RWPE2 (cell line): ENCODE results near the gene RNF34.

Source experiments
- ATAC-seq: fragments of 200-7000 bp; cut with Tn5 transposase; 3 replicates; pipeline ENCODE4 v1.9.1; 2021; ENCODE audit warnings: low read depth
- DNase-seq: peaks from one replicate; pipeline ENCODE4 v3.0.0-alpha.2; 2020; ENCODE audit warnings: low spot score
- H3K27ac ChIP-seq: fragments of 450-650 bp; 2 replicates; pipeline ENCODE4 v1.5.1; 2017; ENCODE audit warnings: mild to moderate bottlenecking; ENCODE audit not compliant: poor library complexity, severe bottlenecking
- H3K27me3 ChIP-seq: fragments of 250-450 bp; sonication (Bioruptor Pico); 2 replicates; pipeline ENCODE4 v1.5.1; 2021; ENCODE audit warnings: mild to moderate bottlenecking, moderate library complexity; ENCODE audit not compliant: insufficient read depth, poor library complexity, severe bottlenecking
- H3K36me3 ChIP-seq: fragments of 250-450 bp; sonication (Bioruptor Pico); 2 replicates; pipeline ENCODE4 v1.5.1; 2020; ENCODE audit warnings: low read depth, mild to moderate bottlenecking, moderate library complexity
- H3K4me1 ChIP-seq: fragments of 250-450 bp; sonication (Bioruptor Pico); 2 replicates; pipeline ENCODE4 v1.5.1; 2021; ENCODE audit warnings: mild to moderate bottlenecking, moderate library complexity; ENCODE audit not compliant: insufficient read depth, poor library complexity, severe bottlenecking
- H3K4me3 ChIP-seq: fragments of 250-450 bp; sonication (Bioruptor Pico); 2 replicates; pipeline ENCODE4 v1.5.1; 2021; ENCODE audit warnings: mild to moderate bottlenecking, moderate library complexity; ENCODE audit not compliant: severe bottlenecking
- H3K9me3 ChIP-seq: fragments of 250-450 bp; sonication (Bioruptor Pico); 2 replicates; pipeline ENCODE4 v1.5.1; 2021; ENCODE audit warnings: mild to moderate bottlenecking, moderate library complexity; ENCODE audit not compliant: severe bottlenecking
- TF ChIP-seq, protein P1 (sequence below): fragments of 450-650 bp; IDR thresholded peaks from one replicate; pipeline ENCODE4 v1.5.1; 2017; ENCODE audit warnings: mild to moderate bottlenecking, moderate library complexity; ENCODE audit not compliant: poor library complexity, severe bottlenecking

Gene RNF34

DNA sequence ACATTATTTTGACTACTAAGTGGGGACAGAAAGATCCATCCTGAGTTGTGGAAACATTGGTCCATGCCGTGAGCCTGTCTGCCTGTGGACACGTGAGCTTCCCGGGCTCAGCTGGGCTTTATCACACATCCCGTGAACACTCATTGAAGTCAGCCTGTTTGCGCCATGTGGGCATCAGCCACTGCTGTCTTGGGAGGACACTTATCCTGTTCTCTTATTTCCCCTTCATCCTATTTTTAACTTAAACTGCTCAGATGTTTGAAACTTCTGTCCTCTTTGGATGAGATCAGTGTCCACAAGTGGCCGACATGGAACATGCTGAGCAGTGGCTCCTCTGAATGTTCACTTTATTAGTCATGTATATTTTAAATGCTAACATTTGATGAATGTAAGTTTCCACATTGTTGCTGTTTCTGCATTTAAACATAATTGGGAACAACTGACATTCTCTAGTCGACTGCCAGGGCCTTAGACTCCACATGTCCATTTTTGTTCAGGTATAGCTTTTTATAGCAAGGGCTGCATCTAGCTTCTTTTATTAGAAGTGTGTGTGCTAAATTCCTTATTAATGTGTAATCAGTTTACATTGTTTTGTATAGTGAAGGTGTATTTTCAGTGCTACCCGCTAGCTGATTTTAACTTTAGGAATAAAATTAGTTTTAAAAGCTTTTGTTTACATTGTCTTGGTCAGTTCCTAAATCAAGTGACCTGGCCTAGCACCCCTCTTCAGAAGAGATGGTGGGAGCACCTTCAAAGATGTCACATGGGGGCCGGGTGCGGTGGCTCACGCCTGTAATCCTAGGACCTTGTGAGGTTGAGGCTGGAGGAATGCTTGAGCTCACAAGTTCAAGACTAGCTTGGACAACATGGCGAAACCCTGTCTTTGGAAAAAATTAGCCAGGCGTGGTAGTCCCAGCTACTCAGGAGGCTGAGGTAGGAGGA, 24.0 kb downstream of the RNF34 start:
- Histone ChIP-seq H3K4me1 (no peaks in the 10 kb centered on the region), H3K27me3 (no peaks in the 10 kb centered on the region), H3K27ac (no peak overlapping the region), H3K36me3 (peaks cover 92% of the 10 kb centered on the region), H3K4me3 (no peak overlapping the region), H3K9me3 (no peaks in the 10 kb centered on the region)
- no peak for ATAC-seq
- TF ChIP-seq, protein P1, sequence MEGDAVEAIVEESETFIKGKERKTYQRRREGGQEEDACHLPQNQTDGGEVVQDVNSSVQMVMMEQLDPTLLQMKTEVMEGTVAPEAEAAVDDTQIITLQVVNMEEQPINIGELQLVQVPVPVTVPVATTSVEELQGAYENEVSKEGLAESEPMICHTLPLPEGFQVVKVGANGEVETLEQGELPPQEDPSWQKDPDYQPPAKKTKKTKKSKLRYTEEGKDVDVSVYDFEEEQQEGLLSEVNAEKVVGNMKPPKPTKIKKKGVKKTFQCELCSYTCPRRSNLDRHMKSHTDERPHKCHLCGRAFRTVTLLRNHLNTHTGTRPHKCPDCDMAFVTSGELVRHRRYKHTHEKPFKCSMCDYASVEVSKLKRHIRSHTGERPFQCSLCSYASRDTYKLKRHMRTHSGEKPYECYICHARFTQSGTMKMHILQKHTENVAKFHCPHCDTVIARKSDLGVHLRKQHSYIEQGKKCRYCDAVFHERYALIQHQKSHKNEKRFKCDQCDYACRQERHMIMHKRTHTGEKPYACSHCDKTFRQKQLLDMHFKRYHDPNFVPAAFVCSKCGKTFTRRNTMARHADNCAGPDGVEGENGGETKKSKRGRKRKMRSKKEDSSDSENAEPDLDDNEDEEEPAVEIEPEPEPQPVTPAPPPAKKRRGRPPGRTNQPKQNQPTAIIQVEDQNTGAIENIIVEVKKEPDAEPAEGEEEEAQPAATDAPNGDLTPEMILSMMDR, result no peak
- no peak for DNase-seq

DNA sequence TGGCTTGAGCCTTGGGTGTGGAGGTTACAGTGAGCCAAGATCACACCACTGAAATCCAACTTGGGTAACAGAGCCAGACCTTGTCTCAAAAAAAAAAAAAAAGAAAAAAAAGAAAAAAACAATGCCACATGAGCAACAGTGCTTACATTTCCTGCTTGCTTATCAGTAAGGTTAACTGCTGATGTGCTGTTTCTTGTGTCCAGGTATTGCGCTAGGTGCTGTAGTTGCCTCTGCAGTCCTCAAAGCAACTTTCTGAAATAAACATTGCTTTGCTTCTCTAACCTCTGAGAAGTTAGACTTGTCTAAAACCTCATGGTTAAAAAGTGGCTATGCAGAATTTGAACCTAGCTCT, 24.7 kb downstream of the RNF34 start:
- TF ChIP-seq, protein P1, result no peak
- H3K27ac ChIP-seq, result no peak overlapping the region
- peaks cover 92% of the 10 kb centered on the region for H3K36me3 ChIP-seq
- no peaks in the 10 kb centered on the region for H3K9me3 ChIP-seq
- H3K4me3 ChIP-seq, result no peak overlapping the region
- DNase-seq (no peak), ATAC-seq (no peak)
- no peaks in the 10 kb centered on the region for H3K27me3 ChIP-seq
- H3K4me1 ChIP-seq, result no peaks in the 10 kb centered on the region

DNA sequence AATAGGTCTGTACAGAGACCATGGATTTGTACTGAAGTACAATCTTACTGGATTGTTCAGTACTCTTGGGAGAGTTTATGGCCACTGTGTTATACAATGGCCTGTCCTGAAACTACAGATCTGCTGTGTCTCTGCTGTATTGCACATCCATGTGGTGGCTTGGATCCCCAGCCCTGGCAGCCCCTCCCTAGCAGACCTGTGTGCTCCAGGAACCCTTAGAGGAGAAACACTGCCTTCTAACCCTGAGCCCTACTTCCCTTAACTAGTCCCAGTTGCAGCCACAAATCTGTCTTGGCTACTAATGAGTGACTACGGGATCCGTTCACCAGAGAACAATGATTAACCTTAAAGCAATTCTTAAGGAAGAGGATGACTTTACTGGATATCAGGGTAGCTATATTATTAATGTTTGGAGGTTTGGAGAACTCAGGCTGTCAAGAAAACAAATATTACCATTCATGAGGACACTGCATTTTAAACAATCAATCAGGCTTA, 27.7 kb downstream of the RNF34 start:
- H3K9me3 ChIP-seq, result no peaks in the 10 kb centered on the region
- H3K36me3 ChIP-seq, result peaks cover 86% of the 10 kb centered on the region
- DNase-seq (no peak), ATAC-seq (no peak)
- TF ChIP-seq, protein P1, result no peak
- H3K27me3 ChIP-seq, result no peaks in the 10 kb centered on the region
- no peak overlapping the region for H3K27ac ChIP-seq
- H3K4me1 ChIP-seq, result no peaks in the 10 kb centered on the region
- no peak overlapping the region for H3K4me3 ChIP-seq

DNA sequence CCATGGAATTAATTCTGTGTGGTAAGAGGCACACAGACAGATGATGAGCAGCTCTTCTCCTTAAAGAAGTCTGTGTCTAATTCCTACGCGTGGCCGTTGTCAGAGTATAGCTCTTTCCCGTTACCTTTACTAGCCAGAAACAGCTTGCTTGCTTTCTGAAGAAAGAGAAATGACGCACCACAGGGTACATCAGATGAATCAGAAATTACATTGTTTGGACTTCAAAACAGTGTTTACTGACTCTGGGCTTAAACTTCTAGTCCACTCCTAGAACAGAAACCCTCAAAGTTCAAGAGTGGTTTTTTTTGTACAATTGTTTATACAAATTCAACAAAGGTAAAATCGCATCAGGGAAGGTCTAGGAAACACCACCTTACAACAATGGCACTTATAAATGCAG, 29.0 kb downstream of the RNF34 start:
- Histone ChIP-seq H3K27ac (no peak overlapping the region), H3K9me3 (no peaks in the 10 kb centered on the region), H3K4me3 (no peak overlapping the region), H3K36me3 (peaks cover 86% of the 10 kb centered on the region), H3K27me3 (no peaks in the 10 kb centered on the region), H3K4me1 (no peaks in the 10 kb centered on the region)
- no peak for ATAC-seq
- TF ChIP-seq, protein P1, result no peak
- no peak for DNase-seq
